Activated CD8-positive, alpha-beta memory T cell treated with anti-CD3 and anti-CD28 coated beads for 48 hours (primary cell): ENCODE results near the gene ASMT.
A peak's percentile ranks its signal among the peaks of the same experiment; 100 is the strongest.
"Not testable (repeated sequence)": the region's sequence is repeated elsewhere in the genome, so short reads cannot be mapped to it uniquely, and the experiment has no call there.

Experiments
- DNase-seq, 3 experiments: peaks; one replicate each; pipeline ENCODE4 v3.0.0-alpha.2; 2020; ENCODE audit warnings: low read depth in 2 of 3, low spot score in 2 of 3

Gene ASMT

GRCh38 chrX:1646009-1646408 is 31.1 kb downstream of the ASMT start:
- no peak for DNase-seq

GRCh38 chrX:1649621-1650020 is 34.8 kb downstream of the ASMT start:
- DNase-seq: no peak

- not testable (repeated sequence) for DNase-seq
Observed at GRCh38 chrX:1652011-1652811, 37.4 kb downstream of the ASMT start.

- DNase-seq: no peak
Observed at GRCh38 chrX:1656379-1656778, 41.5 kb downstream of the ASMT start.

GRCh38 chrX:1657367-1658070 is 42.7 kb downstream of the ASMT start:
- DNase-seq: no peak

GRCh38 chrX:1658071-1658491 is 43.2 kb downstream of the ASMT start:
- DNase-seq: no peak

GRCh38 chrX:1659664-1660461 is 45.0 kb downstream of the ASMT start:
- DNase-seq: no peak

- peak in 2 of 3 experiments; percentile 42 to 72 for DNase-seq
Observed at GRCh38 chrX:1661048-1661921, 46.4 kb downstream of the ASMT start.

GRCh38 chrX:1661922-1662221 is 47.0 kb downstream of the ASMT start:
- no peak for DNase-seq

- DNase-seq: no peak
Observed at GRCh38 chrX:1667566-1667965, 52.7 kb downstream of the ASMT start.

- DNase-seq: peak in 1 of 3 experiments; percentile 33
Observed at GRCh38 chrX:1673337-1673736, 58.5 kb downstream of the ASMT start.

- DNase-seq: no peak
Observed at GRCh38 chrX:1676866-1677265, 62.0 kb downstream of the ASMT start.

- DNase-seq: no peak
Observed at GRCh38 chrX:1679238-1679637, 64.4 kb downstream of the ASMT start.

- no peak for DNase-seq
Observed at GRCh38 chrX:1681439-1681838, 66.6 kb downstream of the ASMT start.

- DNase-seq: not testable (repeated sequence)
Observed at GRCh38 chrX:1681856-1682255, 67.0 kb downstream of the ASMT start.

- DNase-seq: not testable (repeated sequence)
Observed at GRCh38 chrX:1682501-1682900, 67.6 kb downstream of the ASMT start.

GRCh38 chrX:1684883-1685282 is 70.0 kb downstream of the ASMT start:
- not testable (repeated sequence) for DNase-seq

- DNase-seq: not testable (repeated sequence)
Observed at GRCh38 chrX:1685444-1685880, 70.6 kb downstream of the ASMT start.

- DNase-seq: no peak
Observed at GRCh38 chrX:1686642-1687041, 71.8 kb downstream of the ASMT start.
